Uterus (tissue), 4 donors: ENCODE data around the gene BMPR1B. TPM values are rescaled to one million over a fixed set of nuclear protein-coding genes. Genes with fewer than 3 reads are reported as not detected.

Experiments used
- DNase-seq, 2 donors: peaks; one replicate each; pipeline ENCODE4 v3.0.0-alpha.2; 2019 to 2020
- H3K27ac ChIP-seq, 2 donors: fragments of 200-600 bp; sonication (generic); 1 replicate in 1 of 2; 2 replicates in 1 of 2; pipeline ENCODE4 v1.5.1; 2016 to 2018
- H3K27me3 ChIP-seq, 2 donors: fragments of 200-600 bp; sonication (generic); one replicate each; pipeline ENCODE4 v1.5.1; 2018 to 2019; ENCODE audit warnings: control low read depth in 1 of 2
- H3K36me3 ChIP-seq, 2 donors: fragments of 200-600 bp; sonication (generic); one replicate each; pipeline ENCODE4 v1.5.1; 2019; ENCODE audit warnings: control low read depth in 1 of 2
- H3K4me1 ChIP-seq, 2 donors: fragments of 200-600 bp; sonication (generic); one replicate each; pipeline ENCODE4 v1.5.1; 2018 to 2019; ENCODE audit warnings: control low read depth in 1 of 2
- H3K4me3 ChIP-seq, 2 donors: fragments of 200-600 bp; sonication (generic); 1 replicate in 1 of 2; 2 replicates in 1 of 2; pipeline ENCODE4 v1.5.1; 2018 to 2019; ENCODE audit warnings: mild to moderate bottlenecking in 1 of 2
- H3K9me3 ChIP-seq, 2 donors: fragments of 200-600 bp; sonication (generic); one replicate each; pipeline ENCODE4 v1.5.1; 2019; ENCODE audit warnings: control low read depth in 1 of 2
- POLR2A ChIP-seq, 2 donors: fragments of 450-650 bp; IDR thresholded peaks; one replicate each; pipeline ENCODE4 v1.6.1; 2016; ENCODE audit warnings: antibody characterized with exemption in 2 of 2, mild to moderate bottlenecking in 1 of 2, moderate library complexity in 1 of 2
- intact Hi-C: fragments of 100-400 bp; cut with DNase I; formaldehyde crosslinking; loops from one replicate; pipeline ENCODE4 v1.15.1; 2023; ENCODE audit warnings: low total_unique reads
- total RNA-seq, 4 donors: library from RNA; depleted of rRNA in 3 of 4; stranded (reverse); fragments of >200 nt in 3 of 4; gene quantifications; one replicate each; pipeline versions ENCODE4 v1.1.0 to v1.2.4, GENCODE V29; 2014 to 2023
- TF ChIP-seq, protein P1 (sequence below), 4 experiments: fragments of 200-600 bp in 2 of 4; fragments of 450-650 bp in 2 of 4; sonication (generic) in 2 of 4; IDR thresholded peaks; one replicate each; pipeline ENCODE4 v1.5.1; 2016 to 2019; ENCODE audit warnings: antibody characterized with exemption in 4 of 4, mild to moderate bottlenecking in 2 of 4, moderate library complexity in 1 of 4
- donor health status: DM: yes; HTN: yes; CAD: no.

The BMPR1B gene
- total RNA-seq, 4 donors from 2014 or later = under 0.01 to 13.6 (median 3.3) TPM

DNA sequence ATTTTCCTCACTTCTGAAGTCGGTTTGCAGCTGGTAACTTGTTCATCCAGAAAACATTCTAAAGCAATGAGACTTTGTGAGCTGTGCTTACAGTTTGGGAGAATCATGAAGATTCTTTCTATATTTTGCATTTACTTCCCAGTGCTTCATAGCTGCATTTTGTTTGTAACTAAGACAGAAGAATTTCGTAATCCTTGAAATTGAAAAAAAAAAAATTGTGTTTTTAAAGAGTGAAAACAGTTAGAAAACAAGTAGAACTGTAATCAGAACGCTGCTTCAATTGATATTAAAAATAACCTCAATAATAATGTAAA, 398.7 kb downstream of the BMPR1B start:
- Histone ChIP-seq H3K27me3 (no peaks in the 10 kb centered on the region), H3K4me3 (no peak overlapping the region), H3K4me1 (no peaks in the 10 kb centered on the region), H3K36me3 (no peaks in the 10 kb centered on the region), H3K27ac (no peak overlapping the region), H3K9me3 (no peaks in the 10 kb centered on the region)
- intact Hi-C loops = no loop called here
- TF ChIP-seq POLR2A (IDR thresholded peaks at IDR 0.05) = no peak
- TF ChIP-seq, protein P1, sequence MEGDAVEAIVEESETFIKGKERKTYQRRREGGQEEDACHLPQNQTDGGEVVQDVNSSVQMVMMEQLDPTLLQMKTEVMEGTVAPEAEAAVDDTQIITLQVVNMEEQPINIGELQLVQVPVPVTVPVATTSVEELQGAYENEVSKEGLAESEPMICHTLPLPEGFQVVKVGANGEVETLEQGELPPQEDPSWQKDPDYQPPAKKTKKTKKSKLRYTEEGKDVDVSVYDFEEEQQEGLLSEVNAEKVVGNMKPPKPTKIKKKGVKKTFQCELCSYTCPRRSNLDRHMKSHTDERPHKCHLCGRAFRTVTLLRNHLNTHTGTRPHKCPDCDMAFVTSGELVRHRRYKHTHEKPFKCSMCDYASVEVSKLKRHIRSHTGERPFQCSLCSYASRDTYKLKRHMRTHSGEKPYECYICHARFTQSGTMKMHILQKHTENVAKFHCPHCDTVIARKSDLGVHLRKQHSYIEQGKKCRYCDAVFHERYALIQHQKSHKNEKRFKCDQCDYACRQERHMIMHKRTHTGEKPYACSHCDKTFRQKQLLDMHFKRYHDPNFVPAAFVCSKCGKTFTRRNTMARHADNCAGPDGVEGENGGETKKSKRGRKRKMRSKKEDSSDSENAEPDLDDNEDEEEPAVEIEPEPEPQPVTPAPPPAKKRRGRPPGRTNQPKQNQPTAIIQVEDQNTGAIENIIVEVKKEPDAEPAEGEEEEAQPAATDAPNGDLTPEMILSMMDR (IDR thresholded peaks at IDR 0.05) = no peak
- no peak for DNase-seq

DNA sequence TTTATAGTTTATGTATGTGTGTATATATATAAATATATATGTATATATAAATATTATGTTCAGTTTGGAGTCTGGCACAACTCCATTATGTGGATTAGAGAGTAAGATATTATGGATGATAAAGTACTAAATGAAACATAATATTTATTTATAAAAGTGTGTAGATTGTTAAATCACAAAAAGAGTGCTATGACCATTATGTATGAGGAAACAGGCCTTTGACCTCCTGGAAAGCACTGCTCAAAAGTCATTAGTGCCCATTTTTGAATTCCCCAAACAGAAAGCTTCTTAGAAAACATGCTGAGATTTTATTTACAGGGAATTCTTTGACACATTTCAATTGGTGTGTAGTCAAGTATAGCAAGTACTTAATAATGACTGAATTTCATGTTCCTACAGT, 399.8 kb downstream of the BMPR1B start:
- Histone ChIP-seq H3K36me3 (no peaks in the 10 kb centered on the region), H3K27me3 (no peaks in the 10 kb centered on the region), H3K27ac (no peak overlapping the region), H3K4me1 (no peaks in the 10 kb centered on the region), H3K9me3 (no peaks in the 10 kb centered on the region), H3K4me3 (no peak overlapping the region)
- TF ChIP-seq, protein P1 (IDR thresholded peaks at IDR 0.05) = no peak
- TF ChIP-seq POLR2A (IDR thresholded peaks at IDR 0.05) = no peak
- DNase-seq = no peak
- intact Hi-C loops = no loop called here

DNA sequence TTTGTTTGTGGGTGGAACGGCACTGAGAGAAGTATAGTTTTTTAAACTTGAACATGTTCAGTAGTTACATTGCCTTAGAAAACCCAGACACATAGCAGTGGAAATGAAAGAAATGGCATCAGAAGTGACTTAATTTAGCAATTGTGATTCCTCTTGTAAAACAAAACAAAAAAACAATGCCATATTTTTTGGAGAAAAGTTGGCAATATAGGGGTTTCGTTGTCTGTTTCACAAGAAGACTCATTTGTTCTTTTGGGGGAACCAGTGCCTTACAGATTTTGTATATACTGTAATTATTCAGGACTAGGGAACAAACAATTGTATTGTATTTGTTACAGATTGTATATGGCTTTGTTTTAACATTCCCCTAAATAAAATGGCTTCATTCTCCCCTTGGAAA, 400.3 kb downstream of the BMPR1B start:
- no peaks in the 10 kb centered on the region for H3K9me3 ChIP-seq
- no peak overlapping the region for H3K4me3 ChIP-seq
- H3K36me3 ChIP-seq = no peaks in the 10 kb centered on the region
- no peak for TF ChIP-seq POLR2A (IDR thresholded peaks at IDR 0.05)
- TF ChIP-seq, protein P1 (IDR thresholded peaks at IDR 0.05) = no peak
- intact Hi-C loops = no loop called here
- H3K4me1 ChIP-seq = no peaks in the 10 kb centered on the region
- H3K27me3 ChIP-seq = no peaks in the 10 kb centered on the region
- H3K27ac ChIP-seq = no peak overlapping the region
- no peak for DNase-seq

DNA sequence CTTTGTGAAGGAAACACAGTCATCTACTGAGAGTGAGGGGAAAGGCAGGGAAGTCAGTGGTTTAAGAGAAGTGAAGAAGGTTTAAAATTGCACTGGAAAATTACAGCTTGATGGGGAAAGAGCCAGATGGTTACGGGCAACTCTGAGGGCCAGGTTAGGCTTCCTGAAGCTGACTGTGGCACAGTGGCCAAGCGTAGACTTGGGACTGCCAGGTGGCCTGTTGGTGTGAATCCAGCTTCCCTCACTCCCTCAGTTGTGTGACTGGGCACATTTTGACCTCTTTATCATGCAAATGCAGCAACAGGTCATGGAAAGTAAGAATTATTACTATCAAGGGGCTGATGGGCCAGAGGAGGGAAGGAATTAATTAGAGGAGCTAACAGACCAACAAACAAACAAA, 400.9 kb downstream of the BMPR1B start:
- intact Hi-C loops = no loop called here
- Histone ChIP-seq H3K4me3 (no peak overlapping the region), H3K36me3 (no peaks in the 10 kb centered on the region), H3K9me3 (no peaks in the 10 kb centered on the region), H3K4me1 (no peaks in the 10 kb centered on the region), H3K27me3 (no peaks in the 10 kb centered on the region), H3K27ac (no peak overlapping the region)
- no peak for DNase-seq
- TF ChIP-seq, protein P1 (IDR thresholded peaks at IDR 0.05) = no peak
- no peak for TF ChIP-seq POLR2A (IDR thresholded peaks at IDR 0.05)

DNA sequence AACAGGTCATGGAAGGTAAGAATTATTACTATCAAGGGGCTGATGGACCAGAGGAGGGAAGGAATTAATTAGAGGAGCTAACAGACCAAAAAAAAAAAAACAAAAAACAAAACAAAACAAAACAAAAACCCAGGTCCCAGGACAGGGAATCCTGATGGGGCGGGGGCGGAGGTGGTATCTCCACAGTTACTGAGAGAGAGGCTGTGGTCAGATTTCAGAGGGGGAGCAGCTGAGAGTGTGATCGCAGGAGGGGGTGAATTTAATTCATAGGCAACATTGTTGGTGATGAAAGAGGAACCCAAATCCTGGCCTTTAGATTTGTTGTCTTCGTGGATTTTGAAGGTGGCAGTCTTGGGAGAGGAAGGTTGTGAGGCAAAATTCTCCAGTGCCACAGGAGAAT, 401.6 kb downstream of the BMPR1B start:
- no peak for DNase-seq
- H3K27ac ChIP-seq = no peak overlapping the region
- intact Hi-C loops = no loop called here
- no peaks in the 10 kb centered on the region for H3K36me3 ChIP-seq
- no peaks in the 10 kb centered on the region for H3K4me1 ChIP-seq
- no peaks in the 10 kb centered on the region for H3K27me3 ChIP-seq
- no peak overlapping the region for H3K4me3 ChIP-seq
- H3K9me3 ChIP-seq = no peaks in the 10 kb centered on the region
- TF ChIP-seq, protein P1 (IDR thresholded peaks at IDR 0.05) = no peak
- no peak for TF ChIP-seq POLR2A (IDR thresholded peaks at IDR 0.05)
